A673 (cell line): ENCODE measurements around the gene RAB33B. TPM values are rescaled to one million over a fixed set of nuclear protein-coding genes. Genes with fewer than 3 reads are reported as not detected.

Experiments used
- BruUV-seq: library from RNA; stranded (reverse); fragments of 400-500 nt; replicated peaks from 2 replicates; lab custom pipeline; 2021; lab: Mats Ljungman, UMichigan
- CTCF ChIA-PET: fragments of 300-600 bp; sonication (Branson Sonifier 250); formaldehyde crosslinking; loops from one replicate; lab custom pipeline; 2022; ENCODE audit warnings: antibody characterized with exemption; lab: Charles Lee
- POLR2A ChIA-PET: fragments of 300-600 bp; sonication (Branson Sonifier 250); formaldehyde crosslinking; loops from one replicate; lab custom pipeline; 2022; ENCODE audit warnings: antibody characterized with exemption; ENCODE audit not compliant: low non-redundant PET; lab: Charles Lee
- DNase-seq: peaks from one replicate; pipeline ENCODE4 v3.0.0-alpha.2; 2015; ENCODE audit warnings: low spot score
- H3K27ac ChIP-seq: fragments of 200-600 bp; sonication (generic); 2 replicates; pipeline ENCODE4 v1.5.1; 2016; ENCODE audit warnings: mixed run types, low read depth, mild to moderate bottlenecking, mixed read lengths, antibody characterized with exemption, low read length; ENCODE audit not compliant: poor library complexity, severe bottlenecking
- H3K27me3 ChIP-seq: fragments of 200-600 bp; sonication (generic); replicated peaks from 2 replicates; pipeline ENCODE4 v1.6.1; 2017; ENCODE audit warnings: mixed run types, low read depth, mild to moderate bottlenecking, mixed read lengths, antibody characterized with exemption, low read length; ENCODE audit not compliant: insufficient read depth, poor library complexity
- H3K36me3 ChIP-seq: fragments of 200-600 bp; sonication (generic); 2 replicates; pipeline ENCODE4 v1.6.1; 2016; ENCODE audit warnings: mixed run types, mild to moderate bottlenecking, mixed read lengths, antibody characterized with exemption, low read length; ENCODE audit not compliant: insufficient read depth, poor library complexity, severe bottlenecking
- H3K4me1 ChIP-seq: fragments of 200-600 bp; sonication (generic); 2 replicates; pipeline ENCODE4 v1.6.1; 2017; ENCODE audit warnings: mixed run types, mild to moderate bottlenecking, mixed read lengths, antibody characterized with exemption, low read length; ENCODE audit not compliant: insufficient read depth, poor library complexity, severe bottlenecking
- H3K4me3 ChIP-seq: fragments of 200-600 bp; sonication (generic); 2 replicates; pipeline ENCODE4 v1.5.1; 2016; ENCODE audit warnings: low read depth, mixed run types, mild to moderate bottlenecking, mixed read lengths, low read length; ENCODE audit not compliant: poor library complexity, severe bottlenecking
- H3K9me3 ChIP-seq: fragments of 200-600 bp; sonication (generic); 2 replicates; pipeline ENCODE4 v1.6.1; 2016; ENCODE audit warnings: mixed run types, low read depth, mild to moderate bottlenecking, mixed read lengths, antibody characterized with exemption, low read length; ENCODE audit not compliant: poor library complexity, severe bottlenecking
- CTCF ChIP-seq: fragments of 300-800, 200-600 bp; sonication (generic); conservative IDR thresholded peaks from 2 replicates; pipeline ENCODE4 v1.5.1; 2017; ENCODE audit warnings: low read depth, mild to moderate bottlenecking, antibody characterized with exemption, low read length, moderate library complexity, mixed read lengths
- EZH2 ChIP-seq: fragments of 200-600 bp; sonication (generic); IDR thresholded peaks from 2 replicates; pipeline ENCODE4 v1.6.1; 2017; ENCODE audit warnings: borderline replicate concordance, low read depth, mild to moderate bottlenecking, mixed read lengths, antibody characterized with exemption, low read length; ENCODE audit not compliant: poor library complexity, severe bottlenecking
- intact Hi-C: fragments of 100-400 bp; cut with micrococcal nuclease; formaldehyde crosslinking; loops from one replicate; pipeline ENCODE4 v1.10.0; 2022; ENCODE audit not compliant: unreplicated experiment
- total RNA-seq: library from RNA; stranded (reverse); gene quantifications from 2 replicates; pipeline ENCODE4 v1.2.3, GENCODE V29; 2021

RAB33B gene
- total RNA-seq, 1 experiment from 2014 or later: 8.5 TPM

- no TSS peak for BruUV-seq
- no peak overlapping the region for H3K4me3 ChIP-seq
- no peaks in the 10 kb centered on the region for H3K4me1 ChIP-seq
- POLR2A ChIA-PET: no interaction called here
- H3K27me3 ChIP-seq: no peaks in the 10 kb centered on the region
- no peak for DNase-seq
- no peaks in the 10 kb centered on the region for H3K9me3 ChIP-seq
- no peak overlapping the region for H3K27ac ChIP-seq
- H3K36me3 ChIP-seq: peaks cover 15% of the 10 kb centered on the region
- TF ChIP-seq CTCF (no peak), EZH2 (no peak)
- intact Hi-C loops: no loop called here
- CTCF ChIA-PET: no interaction called here
These were observed 22.4 kb downstream of the RAB33B start for GRCh38 chr4:139476363-139476762.

GRCh38 chr4:139481465-139481864 lies 27.5 kb downstream of the RAB33B start:
- CTCF ChIA-PET: no interaction called here
- no TSS peak for BruUV-seq
- no peaks in the 10 kb centered on the region for H3K9me3 ChIP-seq

GRCh38 chr4:139483000-139483399 lies 29.1 kb downstream of the RAB33B start:
- POLR2A ChIA-PET: interaction anchor here (0.6 kb wide), 1 partner anchor 89 kb away, joined by 3 read pairs; no protein-coding TSS in a partner anchor
- BruUV-seq: no TSS peak
- intact Hi-C loops: no loop called here

More at GRCh38 chr4:139481465-139481864, 27.5 kb downstream of the RAB33B start:
- intact Hi-C loops: no loop called here
- Histone ChIP-seq H3K4me1 (no peaks in the 10 kb centered on the region), H3K4me3 (no peak overlapping the region), H3K27me3 (no peaks in the 10 kb centered on the region), H3K27ac (no peak overlapping the region), H3K36me3 (no peaks in the 10 kb centered on the region)
- TF ChIP-seq EZH2: no peak
- DNase-seq: no peak
- POLR2A ChIA-PET: no interaction called here

More at GRCh38 chr4:139483000-139483399, 29.1 kb downstream of the RAB33B start:
- no peaks in the 10 kb centered on the region for H3K27me3 ChIP-seq
- DNase-seq: no peak
- H3K4me3 ChIP-seq: no peak overlapping the region
- no peaks in the 10 kb centered on the region for H3K4me1 ChIP-seq
- no peaks in the 10 kb centered on the region for H3K36me3 ChIP-seq
- H3K9me3 ChIP-seq: no peaks in the 10 kb centered on the region
- CTCF ChIA-PET: no interaction called here
- no peak overlapping the region for H3K27ac ChIP-seq
- TF ChIP-seq CTCF: no peak
- no peak for TF ChIP-seq EZH2
